ENCODE data around the gene MCTP1.

DNA sequence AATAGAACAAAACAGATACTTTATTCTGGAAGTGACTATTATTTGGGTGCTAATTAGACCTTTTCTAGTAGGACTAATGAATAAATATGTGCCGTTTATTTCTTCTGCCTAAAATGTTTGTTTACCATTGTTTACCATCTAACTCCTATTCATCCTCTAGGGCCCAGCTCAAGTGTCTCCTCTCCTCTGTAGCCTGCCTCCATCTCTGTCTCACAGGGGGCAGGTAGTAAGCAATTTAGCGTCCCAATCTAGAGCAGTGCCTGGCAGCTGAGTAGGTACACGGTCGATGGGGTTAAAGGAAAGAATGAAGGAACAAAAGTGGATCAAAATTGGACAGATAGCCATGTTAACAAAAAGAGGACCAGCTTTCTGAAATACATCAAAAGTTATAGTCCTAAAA lies 435.6 kb downstream of the MCTP1 start:
- TF ChIP-seq POLR2A (IDR thresholded peaks at IDR 0.05; ENCODE audit: control extremely low read depth in 1 of 2, low read depth in 2 of 2, low read length in 2 of 2) (no peak), EZH2 (IDR thresholded peaks at IDR 0.05; ENCODE audit: low read depth, low read length, severe bottlenecking) (no peak), SIX5 (IDR thresholded peaks at IDR 0.05; ENCODE audit: low read depth, low read length) (no peak), TAF1 (IDR thresholded peaks at IDR 0.05; ENCODE audit: low read depth, low read length) (no peak), GABPA (IDR thresholded peaks at IDR 0.05; ENCODE audit: borderline replicate concordance, insufficient read depth, low read length) (no peak), RBBP5 (IDR thresholded peaks at IDR 0.05; ENCODE audit: borderline replicate concordance, low read depth, low read length) (no peak), EP300 (IDR thresholded peaks at IDR 0.05; ENCODE audit: borderline replicate concordance in 1 of 2, low read depth in 2 of 2, low read length in 2 of 2) (no peak)
- TF ChIP-seq, protein P1, sequence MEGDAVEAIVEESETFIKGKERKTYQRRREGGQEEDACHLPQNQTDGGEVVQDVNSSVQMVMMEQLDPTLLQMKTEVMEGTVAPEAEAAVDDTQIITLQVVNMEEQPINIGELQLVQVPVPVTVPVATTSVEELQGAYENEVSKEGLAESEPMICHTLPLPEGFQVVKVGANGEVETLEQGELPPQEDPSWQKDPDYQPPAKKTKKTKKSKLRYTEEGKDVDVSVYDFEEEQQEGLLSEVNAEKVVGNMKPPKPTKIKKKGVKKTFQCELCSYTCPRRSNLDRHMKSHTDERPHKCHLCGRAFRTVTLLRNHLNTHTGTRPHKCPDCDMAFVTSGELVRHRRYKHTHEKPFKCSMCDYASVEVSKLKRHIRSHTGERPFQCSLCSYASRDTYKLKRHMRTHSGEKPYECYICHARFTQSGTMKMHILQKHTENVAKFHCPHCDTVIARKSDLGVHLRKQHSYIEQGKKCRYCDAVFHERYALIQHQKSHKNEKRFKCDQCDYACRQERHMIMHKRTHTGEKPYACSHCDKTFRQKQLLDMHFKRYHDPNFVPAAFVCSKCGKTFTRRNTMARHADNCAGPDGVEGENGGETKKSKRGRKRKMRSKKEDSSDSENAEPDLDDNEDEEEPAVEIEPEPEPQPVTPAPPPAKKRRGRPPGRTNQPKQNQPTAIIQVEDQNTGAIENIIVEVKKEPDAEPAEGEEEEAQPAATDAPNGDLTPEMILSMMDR (IDR thresholded peaks at IDR 0.05; ENCODE audit: control extremely low read depth in 1 of 3, insufficient read depth in 1 of 3, low read depth in 1 of 3, low read length in 3 of 3), result no peak

All from H1 (cell line).